A673 (cell line): Measurements from ENCODE around the gene LBH.

Experiments
- CTCF ChIP-seq: fragments of 300-800, 200-600 bp; sonication (generic); conservative IDR thresholded peaks from 2 replicates; pipeline ENCODE4 v1.5.1; 2017; ENCODE audit warnings: low read depth, mild to moderate bottlenecking, antibody characterized with exemption, low read length, moderate library complexity, mixed read lengths
- EZH2 ChIP-seq: fragments of 200-600 bp; sonication (generic); IDR thresholded peaks from 2 replicates; pipeline ENCODE4 v1.6.1; 2017; ENCODE audit warnings: borderline replicate concordance, low read depth, mild to moderate bottlenecking, mixed read lengths, antibody characterized with exemption, low read length; ENCODE audit not compliant: poor library complexity, severe bottlenecking

- TF ChIP-seq CTCF (no peak), EZH2 (no peak)
These were observed 46.2 kb downstream of the LBH start for GRCh38 chr2:30277582-30277981.
